HG03575 (cell line): ENCODE measurements around the gene EP300.
"Not testable (repeated sequence)": the region's sequence is repeated elsewhere in the genome, so short reads cannot be mapped to it uniquely, and the experiment has no call there.

Source experiments
- ATAC-seq: cut with Tn5 transposase; IDR thresholded peaks from one replicate; pipeline ENCODE4 v1.9.1; 2021; ENCODE audit not compliant: unreplicated experiment, insufficient number of reproducible peaks, low FRiP score; ENCODE audit errors: extremely low read depth

The EP300 gene

GRCh38 chr22:41075946-41076345 lies 16.4 kb upstream of the EP300 start:
- no peak for ATAC-seq

DNA sequence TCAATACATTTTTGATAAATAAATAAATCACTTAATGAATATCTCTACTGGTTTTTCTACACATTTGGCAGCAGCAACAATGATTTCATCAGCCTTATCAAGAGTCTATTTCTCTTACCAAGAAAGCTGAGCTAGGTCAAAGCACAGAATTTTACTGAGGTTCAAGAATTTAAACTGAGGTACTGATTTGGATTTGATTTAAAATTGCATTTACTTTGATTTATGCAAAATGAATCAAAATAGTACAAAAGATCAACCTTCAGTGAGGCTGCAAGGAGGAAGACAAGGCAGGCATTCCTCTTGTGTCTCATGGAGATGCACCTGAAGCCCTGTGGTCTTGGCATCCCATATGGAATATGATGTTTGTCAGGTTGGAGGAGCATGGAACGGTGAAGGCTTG lies 15.5 kb upstream of the EP300 start:
- no peak for ATAC-seq

- ATAC-seq: no peak
These were observed 13.5 kb upstream of the EP300 start for GRCh38 chr22:41078931-41079330.

DNA sequence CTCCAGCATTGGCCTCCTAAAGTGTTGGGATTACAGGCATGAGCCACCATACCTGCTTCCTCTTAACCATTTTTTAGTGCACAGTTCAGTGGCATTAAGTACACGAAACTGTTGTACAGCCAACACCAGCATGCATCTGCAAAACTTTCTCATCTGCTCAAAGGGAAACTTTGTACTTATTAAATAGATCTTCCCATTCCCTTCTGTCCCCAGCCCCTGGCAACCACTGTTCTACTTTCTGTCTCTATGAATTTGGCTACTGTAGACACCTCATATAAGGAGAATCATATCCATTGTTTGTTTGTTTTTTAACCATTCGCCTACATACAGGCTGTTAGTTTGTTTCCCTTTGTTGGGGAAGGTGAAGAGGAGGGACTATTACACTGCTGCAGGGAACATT lies 6.5 kb upstream of the EP300 start:
- ATAC-seq: no peak

- ATAC-seq: no peak
These were observed 1.0 kb upstream of the EP300 start for GRCh38 chr22:41091132-41092022.

DNA sequence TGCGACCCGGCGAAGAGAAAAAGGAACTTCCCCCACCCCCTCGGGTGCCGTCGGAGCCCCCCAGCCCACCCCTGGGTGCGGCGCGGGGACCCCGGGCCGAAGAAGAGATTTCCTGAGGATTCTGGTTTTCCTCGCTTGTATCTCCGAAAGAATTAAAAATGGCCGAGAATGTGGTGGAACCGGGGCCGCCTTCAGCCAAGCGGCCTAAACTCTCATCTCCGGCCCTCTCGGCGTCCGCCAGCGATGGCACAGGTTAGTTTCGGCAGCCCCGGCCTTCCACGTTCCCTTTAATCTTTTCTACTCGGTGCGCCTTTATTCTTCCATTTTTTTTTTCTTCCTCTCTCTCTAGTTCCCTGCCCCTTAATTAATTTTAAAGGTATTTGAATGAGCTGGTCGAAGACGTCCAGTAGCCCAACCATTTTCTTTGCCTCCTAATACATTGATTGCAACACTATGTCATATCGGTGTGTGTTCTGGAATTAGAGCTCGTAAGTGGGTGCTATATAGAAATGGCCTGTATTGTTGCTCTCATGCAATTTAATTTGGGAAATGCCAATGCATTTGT lies 537 bp downstream of the EP300 start:
- ATAC-seq: no peak

DNA sequence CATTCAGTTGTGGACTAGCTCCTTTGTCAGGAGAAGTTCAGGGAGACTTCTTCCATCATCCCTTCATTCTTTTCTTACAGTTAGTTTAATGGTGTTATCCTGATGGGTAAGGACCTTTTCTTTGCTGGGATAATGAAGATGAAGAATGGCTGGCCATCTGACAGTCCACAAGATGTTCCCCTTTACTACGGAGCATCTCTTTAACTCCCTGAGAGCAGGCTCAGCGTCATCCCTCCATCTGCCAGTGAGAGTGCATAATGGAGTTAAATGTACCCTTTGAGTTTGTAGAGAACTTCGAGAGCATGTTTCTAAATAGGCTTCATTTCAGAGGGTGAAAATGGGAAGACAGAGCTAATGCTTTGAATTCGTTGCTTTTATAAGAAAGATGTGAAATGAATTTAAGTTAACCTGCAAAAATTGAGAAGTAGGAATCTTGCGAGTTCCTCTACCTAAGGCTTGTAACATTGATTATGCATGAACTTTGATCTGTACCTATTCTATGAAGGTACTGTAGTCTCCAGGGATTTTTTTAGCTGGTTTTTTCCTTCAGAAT lies 1.7 kb downstream of the EP300 start:
- no peak for ATAC-seq

GRCh38 chr22:41096391-41096790 lies 4.0 kb downstream of the EP300 start:
- no peak for ATAC-seq

DNA sequence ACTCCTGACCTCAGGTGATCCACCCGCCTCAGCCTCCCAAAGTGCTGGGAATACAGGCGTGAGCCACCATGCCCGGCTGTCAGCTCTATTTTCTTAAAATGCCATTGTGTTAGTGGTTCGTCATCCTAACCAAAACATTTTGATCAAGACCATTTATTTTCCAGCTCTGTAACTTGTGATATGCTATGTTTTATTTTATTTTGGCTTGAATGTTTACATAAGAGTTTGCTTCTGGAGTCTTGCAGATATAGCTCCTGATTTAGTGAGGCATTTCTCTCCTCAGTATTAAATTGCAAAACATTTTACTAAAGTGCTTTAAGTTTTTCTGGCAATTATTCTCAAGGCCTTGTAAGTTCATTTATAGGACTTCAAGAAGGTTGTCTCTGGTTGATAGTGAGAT lies 4.4 kb downstream of the EP300 start:
- ATAC-seq: no peak

- ATAC-seq: no peak
These were observed 6.6 kb downstream of the EP300 start for GRCh38 chr22:41099036-41099435.

- ATAC-seq: no peak
These were observed 14.0 kb downstream of the EP300 start for GRCh38 chr22:41106122-41106968.

DNA sequence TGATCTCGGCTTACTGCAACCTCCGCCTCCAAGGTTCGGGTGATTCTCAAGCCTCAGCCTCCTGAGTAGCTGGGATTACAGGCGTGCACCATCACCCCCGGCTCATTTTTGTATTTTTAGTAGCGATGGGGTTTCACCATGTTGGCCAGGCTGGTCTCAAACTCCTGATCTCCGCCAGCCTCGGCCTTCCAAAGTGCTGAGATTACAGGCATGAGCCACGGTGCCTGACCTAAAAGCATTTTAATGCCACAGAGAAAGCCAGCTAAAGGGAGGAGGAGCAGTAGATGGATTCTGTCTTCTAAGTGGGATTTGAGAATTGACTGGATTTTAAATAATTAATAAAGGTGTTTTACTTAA lies 14.6 kb downstream of the EP300 start:
- not testable (repeated sequence) for ATAC-seq

DNA sequence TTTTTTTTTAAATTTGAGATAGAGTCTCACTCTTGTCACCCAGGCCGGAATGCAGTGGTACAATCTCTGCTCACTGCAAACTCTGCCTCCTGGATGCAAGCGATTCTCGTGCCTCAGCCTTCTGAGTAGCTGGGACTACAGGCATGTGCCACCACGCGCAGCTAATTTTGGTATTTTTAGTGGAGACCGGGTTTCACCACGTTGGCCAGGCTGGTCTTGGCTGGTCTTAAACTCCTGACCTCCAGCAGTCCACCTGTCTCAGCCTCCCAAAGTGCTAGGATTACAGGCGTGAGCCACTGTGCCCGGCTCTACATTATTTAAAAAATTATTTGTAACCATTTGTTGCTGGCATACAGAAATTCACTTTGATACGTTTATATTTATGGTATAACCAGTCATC lies 18.6 kb downstream of the EP300 start:
- no peak for ATAC-seq

DNA sequence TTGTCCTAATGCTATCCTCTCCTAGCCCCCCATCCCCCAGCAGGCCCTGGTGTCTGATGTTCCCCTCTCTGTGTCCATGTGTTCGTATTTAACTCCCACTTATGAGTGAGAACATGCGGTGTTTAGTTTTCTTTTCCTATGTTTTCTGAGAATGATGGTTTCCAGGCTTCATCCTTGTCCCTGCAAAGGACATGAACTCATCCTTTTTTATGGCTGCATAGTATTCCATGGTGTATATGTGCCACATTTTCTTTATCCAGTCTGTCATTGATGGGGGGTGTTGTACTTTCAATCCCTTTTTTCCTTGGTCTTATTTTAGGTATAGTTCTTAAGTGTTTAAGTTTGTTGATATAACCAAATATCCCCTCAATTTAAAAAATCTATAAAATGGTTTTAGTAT lies 23.9 kb downstream of the EP300 start:
- no peak for ATAC-seq

- no peak for ATAC-seq
These were observed 25.0 kb downstream of the EP300 start for GRCh38 chr22:41117127-41117965.

GRCh38 chr22:41123151-41123550 lies 30.8 kb downstream of the EP300 start:
- ATAC-seq: no peak

DNA sequence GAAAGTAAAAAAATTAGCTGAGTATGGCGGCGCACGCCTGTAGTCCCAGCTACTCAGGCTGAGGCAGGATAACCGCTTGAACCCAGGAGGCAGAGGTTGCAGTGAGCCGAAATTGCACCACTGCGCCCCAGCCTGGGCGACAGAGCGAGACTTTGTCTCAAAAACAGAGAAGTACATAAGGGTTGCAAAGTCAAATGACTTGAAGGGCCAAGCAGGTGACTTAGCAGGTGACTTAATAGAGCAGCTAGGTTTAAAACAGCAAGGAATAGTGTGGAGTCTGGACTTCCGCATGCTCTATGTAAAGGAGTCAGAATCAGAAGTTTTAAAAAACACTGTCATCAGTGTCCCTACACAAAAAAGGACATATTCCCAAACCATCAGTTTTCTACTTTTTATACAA lies 31.7 kb downstream of the EP300 start:
- no peak for ATAC-seq

GRCh38 chr22:41127451-41127850 lies 35.1 kb downstream of the EP300 start:
- ATAC-seq: no peak

GRCh38 chr22:41128606-41129005 lies 36.2 kb downstream of the EP300 start:
- ATAC-seq: no peak
